Kidney (tissue), 14 donors: ENCODE data around the gene EPHB6. TPM values are rescaled to one million over a fixed set of nuclear protein-coding genes. Genes with fewer than 3 reads are reported as not detected.

Experiments
- DNase-seq, 5 donors: peaks; one replicate each; pipeline ENCODE4 v3.0.0-alpha.2; 2013 to 2020
- FAIRE-seq: peaks from 2 replicates; lab custom pipeline; 2012; peaks lifted over from hg19 to GRCh38; lab: Jason Lieb, UNC
- H3K27ac ChIP-seq, 2 donors: one replicate each; pipeline ENCODE4 v1.7.0; 2013; ENCODE audit warnings: low read depth in 2 of 2, low read length in 2 of 2, inconsistent platforms in 1 of 2
- H3K27me3 ChIP-seq: one replicate; pipeline ENCODE4 v1.7.1; 2013; ENCODE audit warnings: low read length, inconsistent platforms; ENCODE audit not compliant: control insufficient read depth, insufficient read depth
- H3K36me3 ChIP-seq, 3 donors: one replicate each; pipeline versions ENCODE4 v1.7.0 to v1.7.1; 2013; ENCODE audit warnings: low read length in 3 of 3, control low read depth in 1 of 3, inconsistent platforms in 1 of 3; ENCODE audit not compliant: insufficient read depth in 3 of 3, control insufficient read depth in 2 of 3
- H3K4me1 ChIP-seq, 3 donors: one replicate each; pipeline versions ENCODE4 v1.7.0 to v1.7.1; 2013; ENCODE audit warnings: low read length in 3 of 3, inconsistent platforms in 1 of 3, low read depth in 1 of 3; ENCODE audit not compliant: control insufficient read depth in 2 of 3, insufficient read depth in 2 of 3
- H3K4me3 ChIP-seq, 3 donors: one replicate each; pipeline versions ENCODE4 v1.7.0 to v1.8.1; 2013; ENCODE audit warnings: low read length in 3 of 3, control low read depth in 1 of 3, inconsistent platforms in 1 of 3
- H3K9ac ChIP-seq, 3 donors: one replicate each; pipeline versions ENCODE4 v1.7.0 to v1.7.1; 2013; ENCODE audit warnings: low read length in 3 of 3, control low read depth in 1 of 3, inconsistent platforms in 1 of 3
- H3K9me3 ChIP-seq, 3 donors: one replicate each; pipeline versions ENCODE4 v1.7.0 to v1.7.1; 2013; ENCODE audit warnings: low read length in 3 of 3, control low read depth in 1 of 3, inconsistent platforms in 1 of 3; ENCODE audit not compliant: control insufficient read depth in 2 of 3, insufficient read depth in 1 of 3
- CTCF ChIP-seq: IDR thresholded peaks from 3 replicates; pipeline ENCODE4 v1.5.1; 2012; ENCODE audit warnings: mild to moderate bottlenecking, moderate library complexity, borderline replicate concordance; ENCODE audit not compliant: insufficient read depth; ENCODE audit errors: extremely low read depth
- intact Hi-C: fragments of 100-400 bp; cut with DNase I; formaldehyde crosslinking; loops from one replicate; pipeline ENCODE4 v1.11.1; 2022
- polyA plus RNA-seq: library from polyadenylated mRNA; stranded (reverse); fragments of 350-450 nt; fragmentation: Illumina TruSeq; extraction: RNeasy Lipid Tissue Mini Kit (QIAGEN cat#74804); gene quantifications from one replicate; pipeline ENCODE4 v1.2.3, GENCODE V29; 2014; ENCODE audit warnings: low read depth, low replicate concordance; ENCODE audit not compliant: insufficient read depth
- total RNA-seq: library from RNA; stranded (reverse); fragmentation: NEBNext Ultra II Directional; extraction: Animal tissue kit (Norgen Biotek cat#: 25700); gene quantifications from one replicate; pipeline ENCODE4 v1.2.1, GENCODE V29; 2021
- donor health status: control.
- donor health status: control.
- donor health status: control.
- donor health status: control.
- donor health status: control.
- donor health status: DM: yes; HTN: yes; CAD: no.
- donor health status: Normal renal cell carcinoma (clear cell type).

The EPHB6 gene
- total and polyA plus RNA-seq, 2 donors from 2014 or later, result 10.4 to 17.4 TPM

GRCh38 chr7:142896741-142897379 is 42.0 kb downstream of the EPHB6 start:
- DNase-seq, result no peak
- FAIRE-seq, result no peak

DNA sequence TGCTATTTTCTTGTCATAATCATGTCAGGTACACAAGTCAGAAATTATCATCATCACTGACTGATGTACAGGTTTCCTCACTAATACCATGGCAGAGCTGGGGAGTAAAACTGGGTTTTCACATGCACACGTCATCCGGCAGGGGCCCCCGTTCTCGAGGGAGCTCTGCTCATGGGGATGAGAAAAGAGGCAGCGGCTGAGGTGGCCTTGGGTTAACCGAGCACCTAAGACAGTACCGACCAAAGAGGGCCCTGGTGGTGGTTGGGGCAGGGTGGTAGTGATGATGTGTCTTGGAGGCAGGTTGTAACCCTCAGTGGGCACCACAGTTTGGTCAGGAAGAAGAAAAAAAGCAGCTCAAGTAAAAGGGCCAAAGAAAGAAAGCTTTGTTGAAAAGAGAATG is 42.8 kb downstream of the EPHB6 start:
- H3K4me3 ChIP-seq, result no peak overlapping the region
- H3K9me3 ChIP-seq, result no peaks in the 10 kb centered on the region
- no peak overlapping the region for H3K27ac ChIP-seq
- no peaks in the 10 kb centered on the region for H3K4me1 ChIP-seq
- FAIRE-seq (no peak), DNase-seq (no peak)
- TF ChIP-seq CTCF, result no peak
- no peaks in the 10 kb centered on the region for H3K27me3 ChIP-seq
- intact Hi-C loops, result no loop called here
- no peak overlapping the region for H3K9ac ChIP-seq
- H3K36me3 ChIP-seq, result no peaks in the 10 kb centered on the region

More at GRCh38 chr7:142896741-142897379, 42.0 kb downstream of the EPHB6 start:
- H3K9ac ChIP-seq, result no peak overlapping the region
- no peaks in the 10 kb centered on the region for H3K4me1 ChIP-seq
- no peak for TF ChIP-seq CTCF
- no peaks in the 10 kb centered on the region for H3K36me3 ChIP-seq
- H3K27me3 ChIP-seq, result no peaks in the 10 kb centered on the region
- no peak overlapping the region for H3K27ac ChIP-seq
- H3K4me3 ChIP-seq, result no peak overlapping the region
- H3K9me3 ChIP-seq, result no peaks in the 10 kb centered on the region
- intact Hi-C loops, result no loop called here

GRCh38 chr7:142898377-142899170 is 43.7 kb downstream of the EPHB6 start:
- intact Hi-C loops, result no loop called here
- no peak for FAIRE-seq
- H3K9me3 ChIP-seq, result no peaks in the 10 kb centered on the region
- H3K27me3 ChIP-seq, result no peaks in the 10 kb centered on the region
- no peak overlapping the region for H3K9ac ChIP-seq
- no peak for DNase-seq
- H3K4me3 ChIP-seq, result no peak overlapping the region
- no peaks in the 10 kb centered on the region for H3K36me3 ChIP-seq
- H3K27ac ChIP-seq, result no peak overlapping the region
- no peak for TF ChIP-seq CTCF
- no peaks in the 10 kb centered on the region for H3K4me1 ChIP-seq
